ENCODE data around the gene SETD4.

SETD4 gene

DNA sequence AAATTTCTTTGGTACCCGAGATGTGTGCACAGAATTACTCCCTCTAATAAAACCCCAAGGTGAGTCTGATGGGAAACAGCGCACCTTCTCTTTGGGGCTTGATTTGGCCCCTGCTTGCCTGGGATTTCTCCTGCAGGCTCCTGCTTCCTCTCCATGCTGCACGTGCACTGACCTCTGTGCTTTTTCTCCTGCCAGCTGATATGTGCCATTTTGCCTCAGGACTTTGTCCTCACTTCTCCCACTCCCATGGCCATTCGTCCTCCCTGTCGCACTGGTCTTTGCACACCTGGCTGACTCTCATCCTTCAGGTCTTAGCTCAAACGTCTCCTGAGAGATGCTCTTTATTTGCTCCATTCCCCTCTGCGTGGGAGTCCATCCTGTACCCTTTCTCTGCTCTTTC is 10.7 kb upstream of the SETD4 start:
- H3K4me3 ChIP-seq (ENCODE audit: low read depth, low read length, poor library complexity, severe bottlenecking) = peak overlapping the region; percentile 74
- no peaks in the 10 kb centered on the region for H3K9me2 ChIP-seq (ENCODE audit: low read depth, low read length)
- no peaks in the 10 kb centered on the region for H3K27me3 ChIP-seq (ENCODE audit: insufficient read depth, low read length)
- H3K36me3 ChIP-seq (ENCODE audit: insufficient read depth, low read length) = peaks cover 12% of the 10 kb centered on the region
- H3K9ac ChIP-seq (ENCODE audit: low read length) = no peak overlapping the region
- H3K27ac ChIP-seq (ENCODE audit: low read depth, low read length, poor library complexity, severe bottlenecking) = no peak overlapping the region
- peaks cover 9% of the 10 kb centered on the region for H3K9me3 ChIP-seq (ENCODE audit: low read length)
- no peak overlapping the region for H2AFZ ChIP-seq (ENCODE audit: low read length)
- no peaks in the 10 kb centered on the region for H3K79me2 ChIP-seq (ENCODE audit: insufficient read depth, low read length)
- H3K4me1 ChIP-seq (ENCODE audit: insufficient read depth, low read length, severe bottlenecking) = peaks cover 10% of the 10 kb centered on the region
- H3F3A ChIP-seq (ENCODE audit: insufficient read depth, low read length) = no peaks in the 10 kb centered on the region
- no peak for TF ChIP-seq EZH2 (IDR thresholded peaks at IDR 0.05; ENCODE audit: borderline replicate concordance, low read length)
- TF ChIP-seq, protein P1, sequence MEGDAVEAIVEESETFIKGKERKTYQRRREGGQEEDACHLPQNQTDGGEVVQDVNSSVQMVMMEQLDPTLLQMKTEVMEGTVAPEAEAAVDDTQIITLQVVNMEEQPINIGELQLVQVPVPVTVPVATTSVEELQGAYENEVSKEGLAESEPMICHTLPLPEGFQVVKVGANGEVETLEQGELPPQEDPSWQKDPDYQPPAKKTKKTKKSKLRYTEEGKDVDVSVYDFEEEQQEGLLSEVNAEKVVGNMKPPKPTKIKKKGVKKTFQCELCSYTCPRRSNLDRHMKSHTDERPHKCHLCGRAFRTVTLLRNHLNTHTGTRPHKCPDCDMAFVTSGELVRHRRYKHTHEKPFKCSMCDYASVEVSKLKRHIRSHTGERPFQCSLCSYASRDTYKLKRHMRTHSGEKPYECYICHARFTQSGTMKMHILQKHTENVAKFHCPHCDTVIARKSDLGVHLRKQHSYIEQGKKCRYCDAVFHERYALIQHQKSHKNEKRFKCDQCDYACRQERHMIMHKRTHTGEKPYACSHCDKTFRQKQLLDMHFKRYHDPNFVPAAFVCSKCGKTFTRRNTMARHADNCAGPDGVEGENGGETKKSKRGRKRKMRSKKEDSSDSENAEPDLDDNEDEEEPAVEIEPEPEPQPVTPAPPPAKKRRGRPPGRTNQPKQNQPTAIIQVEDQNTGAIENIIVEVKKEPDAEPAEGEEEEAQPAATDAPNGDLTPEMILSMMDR (IDR thresholded peaks at IDR 0.05; ENCODE audit: low read length) = no peak
- H3K4me2 ChIP-seq (ENCODE audit: low read length) = peak overlapping the region; percentile 71
- no peaks in the 10 kb centered on the region for H4K20me1 ChIP-seq (ENCODE audit: insufficient read depth, low read length)

DNA sequence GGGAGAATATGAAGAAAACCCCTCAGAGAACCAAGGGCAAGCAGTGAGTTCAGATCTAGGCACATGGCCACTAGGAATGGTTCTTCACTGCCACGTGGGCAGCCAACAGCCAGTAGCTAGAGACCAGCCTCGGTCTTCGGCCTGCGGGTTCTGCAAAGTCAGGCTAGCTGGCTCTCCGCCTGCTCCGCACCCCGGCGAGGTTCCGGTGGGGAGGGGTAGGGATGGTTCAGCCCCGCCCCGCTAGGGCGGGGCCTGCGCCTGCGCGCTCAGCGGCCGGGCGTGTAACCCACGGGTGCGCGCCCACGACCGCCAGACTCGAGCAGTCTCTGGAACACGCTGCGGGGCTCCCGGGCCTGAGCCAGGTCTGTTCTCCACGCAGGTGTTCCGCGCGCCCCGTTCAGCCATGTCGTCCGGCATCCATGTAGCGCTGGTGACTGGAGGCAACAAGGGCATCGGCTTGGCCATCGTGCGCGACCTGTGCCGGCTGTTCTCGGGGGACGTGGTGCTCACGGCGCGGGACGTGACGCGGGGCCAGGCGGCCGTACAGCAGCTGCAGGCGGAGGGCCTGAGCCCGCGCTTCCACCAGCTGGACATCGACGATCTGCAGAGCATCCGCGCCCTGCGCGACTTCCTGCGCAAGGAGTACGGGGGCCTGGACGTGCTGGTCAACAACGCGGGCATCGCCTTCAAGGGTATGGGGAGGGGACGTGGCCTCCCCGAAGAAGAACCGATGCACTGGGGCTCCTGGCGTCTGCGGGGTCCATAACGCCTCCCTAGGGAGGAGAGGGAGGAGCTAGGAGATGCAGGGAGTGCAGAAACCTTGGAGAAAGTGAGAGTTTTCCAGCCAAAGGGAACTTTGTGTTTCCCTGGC is 9.6 kb upstream of the SETD4 start, which contains the start of gene CBR1:
CBR1 (plus strand) TSS at position 312 of the 871 bp plus-strand sequence; CDS start at position 404, 92 bp downstream.
- H3K79me2 ChIP-seq (ENCODE audit: insufficient read depth, low read length) = no peaks in the 10 kb centered on the region
- H2AFZ ChIP-seq (ENCODE audit: low read length) = no peak within 1 kb of the TSS
- peak within 1 kb of the TSS; percentile 74 for H3K4me3 ChIP-seq (ENCODE audit: low read depth, low read length, poor library complexity, severe bottlenecking)
- H3K4me2 ChIP-seq (ENCODE audit: low read length) = peak within 1 kb of the TSS; percentile 71
- peaks cover 10% of the 10 kb centered on the region for H3K4me1 ChIP-seq (ENCODE audit: insufficient read depth, low read length, severe bottlenecking)
- H3K27me3 ChIP-seq (ENCODE audit: insufficient read depth, low read length) = no peaks in the 10 kb centered on the region
- peaks cover 12% of the 10 kb centered on the region for H3K36me3 ChIP-seq (ENCODE audit: insufficient read depth, low read length)
- no peaks in the 10 kb centered on the region for H3K9me2 ChIP-seq (ENCODE audit: low read depth, low read length)
- H3K9ac ChIP-seq (ENCODE audit: low read length) = peak within 1 kb of the TSS; percentile 73
- H3K27ac ChIP-seq (ENCODE audit: low read depth, low read length, poor library complexity, severe bottlenecking) = no peak within 1 kb of the TSS
- H3F3A ChIP-seq (ENCODE audit: insufficient read depth, low read length) = no peaks in the 10 kb centered on the region
- no peaks in the 10 kb centered on the region for H4K20me1 ChIP-seq (ENCODE audit: insufficient read depth, low read length)
- peaks cover 9% of the 10 kb centered on the region for H3K9me3 ChIP-seq (ENCODE audit: low read length)
- no peak for TF ChIP-seq EZH2 (IDR thresholded peaks at IDR 0.05; ENCODE audit: borderline replicate concordance, low read length)
- TF ChIP-seq, protein P1 (IDR thresholded peaks at IDR 0.05; ENCODE audit: low read length) = no peak

DNA sequence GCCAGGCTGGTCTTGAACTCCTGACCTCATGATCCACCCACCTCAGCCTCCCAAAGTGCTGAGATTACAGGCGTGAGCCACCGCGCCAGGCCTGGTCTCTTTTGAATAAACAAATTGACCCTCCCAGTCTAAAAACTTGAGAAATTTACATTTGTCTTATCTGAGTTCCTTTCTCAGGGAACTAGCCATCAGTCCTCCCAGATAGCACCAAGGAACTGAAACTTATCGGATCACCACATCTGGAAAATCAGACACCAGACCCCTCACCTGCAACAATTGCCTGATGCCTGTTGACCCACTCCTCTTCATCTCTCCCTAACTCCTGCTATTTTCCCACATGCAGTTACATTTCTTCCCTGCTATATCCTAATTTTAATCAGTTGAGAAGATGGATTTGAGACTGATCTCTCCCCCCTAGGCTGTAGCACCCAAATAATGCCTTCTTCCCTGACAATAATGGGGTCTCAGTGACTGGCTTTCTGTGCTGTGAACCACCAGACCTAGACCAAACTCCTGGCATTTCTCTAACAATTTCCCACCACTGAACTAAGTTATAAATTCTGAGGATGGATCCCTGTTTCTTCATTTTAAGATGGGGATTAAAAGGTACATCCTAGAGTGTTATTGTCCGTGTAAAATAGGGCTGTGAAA is 8.5 kb upstream of the SETD4 start:
- H2AFZ ChIP-seq (ENCODE audit: low read length) = no peak overlapping the region

More for the DNA sequence above, 8.5 kb upstream of the SETD4 start:
- peaks cover 10% of the 10 kb centered on the region for H3K4me1 ChIP-seq (ENCODE audit: insufficient read depth, low read length, severe bottlenecking)
- H3K4me2 ChIP-seq (ENCODE audit: low read length) = no peak overlapping the region
- H3K4me3 ChIP-seq (ENCODE audit: low read depth, low read length, poor library complexity, severe bottlenecking) = no peak overlapping the region
- H3K79me2 ChIP-seq (ENCODE audit: insufficient read depth, low read length) = no peaks in the 10 kb centered on the region
- no peaks in the 10 kb centered on the region for H3F3A ChIP-seq (ENCODE audit: insufficient read depth, low read length)
- H3K9me2 ChIP-seq (ENCODE audit: low read depth, low read length) = no peaks in the 10 kb centered on the region
- no peaks in the 10 kb centered on the region for H4K20me1 ChIP-seq (ENCODE audit: insufficient read depth, low read length)
- TF ChIP-seq, protein P1 (IDR thresholded peaks at IDR 0.05; ENCODE audit: low read length) = no peak
- TF ChIP-seq EZH2 (IDR thresholded peaks at IDR 0.05; ENCODE audit: borderline replicate concordance, low read length) = no peak
- H3K36me3 ChIP-seq (ENCODE audit: insufficient read depth, low read length) = peaks cover 12% of the 10 kb centered on the region
- H3K9ac ChIP-seq (ENCODE audit: low read length) = no peak overlapping the region
- H3K27me3 ChIP-seq (ENCODE audit: insufficient read depth, low read length) = no peaks in the 10 kb centered on the region
- peaks cover 9% of the 10 kb centered on the region for H3K9me3 ChIP-seq (ENCODE audit: low read length)
- H3K27ac ChIP-seq (ENCODE audit: low read depth, low read length, poor library complexity, severe bottlenecking) = no peak overlapping the region

All from OCI-LY1 (cell line).